T-helper 17 cell (primary cell): ENCODE data around the gene GFOD1. TPM values are rescaled to one million over a fixed set of nuclear protein-coding genes. Genes with fewer than 3 reads are reported as not detected.

Experiments used
- ATAC-seq: fragments of 150-1000 bp; cut with Tn5 transposase; 2 replicates; pipeline ENCODE4 v1.10.0; 2021; ENCODE audit warnings: mild to moderate bottlenecking, moderate library complexity
- DNase-seq, 3 donors: peaks; one replicate each; pipeline versions ENCODE4 v3.0.0 to v3.0.0-alpha.2; 2020 to 2021
- H3K9me3 ChIP-seq: one replicate; pipeline ENCODE4 v1.7.0; 2013; ENCODE audit warnings: low read length, mild to moderate bottlenecking; ENCODE audit not compliant: control insufficient read depth, poor library complexity, severe bottlenecking
- H3K27ac Mint-ChIP-seq: one replicate; pipeline ENCODE4 v1.8.0; 2022; ENCODE audit warnings: mild to moderate bottlenecking, moderate library complexity, mixed read lengths
- H3K27me3 Mint-ChIP-seq: one replicate; pipeline ENCODE4 v1.8.0; 2022; ENCODE audit warnings: mixed read lengths
- H3K36me3 Mint-ChIP-seq: one replicate; pipeline ENCODE4 v1.8.0; 2022; ENCODE audit warnings: low read depth, mixed read lengths
- H3K4me1 Mint-ChIP-seq: one replicate; pipeline ENCODE4 v1.8.0; 2022; ENCODE audit warnings: mild to moderate bottlenecking, mixed read lengths
- H3K4me3 Mint-ChIP-seq: one replicate; pipeline ENCODE4 v1.8.0; 2022; ENCODE audit warnings: mild to moderate bottlenecking, moderate library complexity, mixed read lengths
- total RNA-seq, 4 donors: library from RNA in 2 of 4; stranded (reverse) in 2 of 4; gene quantifications; one replicate each; pipeline ENCODE4 v1.2.3 and lab custom pipeline; 2022 to 2026

The GFOD1 gene
- total RNA-seq, 2 donors from 2014 or later = 1.4 to 3.1 TPM

- Mint-ChIP-seq H3K36me3 (peaks cover 2% of the 10 kb centered on the region), H3K27ac (no peak overlapping the region), H3K27me3 (peaks cover 4% of the 10 kb centered on the region), H3K4me1 (peaks cover 7% of the 10 kb centered on the region), H3K4me3 (no peak overlapping the region)
- H3K9me3 ChIP-seq = no peaks in the 10 kb centered on the region
- ATAC-seq (no peak), DNase-seq (no peak)
Observed at GRCh38 chr6:13412639-13413465, 74.5 kb downstream of the GFOD1 start.

- DNase-seq (no peak), ATAC-seq (no peak)
- Mint-ChIP-seq H3K27me3 (no peaks in the 10 kb centered on the region), H3K4me3 (no peak overlapping the region), H3K4me1 (peaks cover 7% of the 10 kb centered on the region), H3K27ac (no peak overlapping the region), H3K36me3 (peaks cover 2% of the 10 kb centered on the region)
- no peaks in the 10 kb centered on the region for H3K9me3 ChIP-seq
Observed at GRCh38 chr6:13412211-13412610, 75.2 kb downstream of the GFOD1 start.

- ATAC-seq (no peak), DNase-seq (no peak)
- H3K4me3 Mint-ChIP-seq = no peak overlapping the region
- H3K27ac Mint-ChIP-seq = no peak overlapping the region
- H3K9me3 ChIP-seq = no peaks in the 10 kb centered on the region
- H3K36me3 Mint-ChIP-seq = peaks cover 2% of the 10 kb centered on the region
- H3K27me3 Mint-ChIP-seq = no peaks in the 10 kb centered on the region
- peaks cover 7% of the 10 kb centered on the region for H3K4me1 Mint-ChIP-seq
Observed at GRCh38 chr6:13411484-13411883, 75.9 kb downstream of the GFOD1 start.

- Mint-ChIP-seq H3K4me3 (no peak overlapping the region), H3K27me3 (no peaks in the 10 kb centered on the region), H3K27ac (no peak overlapping the region), H3K4me1 (peaks cover 7% of the 10 kb centered on the region), H3K36me3 (no peaks in the 10 kb centered on the region)
- no peaks in the 10 kb centered on the region for H3K9me3 ChIP-seq
- ATAC-seq (no peak), DNase-seq (no peak)
Observed at GRCh38 chr6:13409991-13410390, 77.4 kb downstream of the GFOD1 start.

- Mint-ChIP-seq H3K27ac (no peak overlapping the region), H3K4me1 (peaks cover 7% of the 10 kb centered on the region), H3K4me3 (no peak overlapping the region), H3K27me3 (no peaks in the 10 kb centered on the region), H3K36me3 (no peaks in the 10 kb centered on the region)
- ATAC-seq (peak; percentile 23), DNase-seq (no peak)
- no peaks in the 10 kb centered on the region for H3K9me3 ChIP-seq
Observed at GRCh38 chr6:13407709-13408695, 79.4 kb downstream of the GFOD1 start.

- Mint-ChIP-seq H3K27ac (no peak overlapping the region), H3K4me3 (no peak overlapping the region), H3K27me3 (no peaks in the 10 kb centered on the region), H3K4me1 (peaks cover 7% of the 10 kb centered on the region), H3K36me3 (no peaks in the 10 kb centered on the region)
- H3K9me3 ChIP-seq = no peaks in the 10 kb centered on the region
- ATAC-seq (no peak), DNase-seq (no peak)
Observed at GRCh38 chr6:13407368-13407708, 80.1 kb downstream of the GFOD1 start.

GRCh38 chr6:13406781-13407180 is 80.6 kb downstream of the GFOD1 start:
- no peaks in the 10 kb centered on the region for H3K9me3 ChIP-seq
- H3K4me3 Mint-ChIP-seq = no peak overlapping the region
- H3K36me3 Mint-ChIP-seq = no peaks in the 10 kb centered on the region
- DNase-seq = no peak
- no peak overlapping the region for H3K27ac Mint-ChIP-seq
- ATAC-seq = no peak
- no peaks in the 10 kb centered on the region for H3K27me3 Mint-ChIP-seq
- peaks cover 7% of the 10 kb centered on the region for H3K4me1 Mint-ChIP-seq

- Mint-ChIP-seq H3K4me1 (peaks cover 7% of the 10 kb centered on the region), H3K27me3 (no peaks in the 10 kb centered on the region), H3K27ac (no peak overlapping the region), H3K4me3 (no peak overlapping the region), H3K36me3 (no peaks in the 10 kb centered on the region)
- DNase-seq = no peak
- H3K9me3 ChIP-seq = no peaks in the 10 kb centered on the region
- ATAC-seq = no peak
Observed at GRCh38 chr6:13405961-13406477, 81.4 kb downstream of the GFOD1 start.

GRCh38 chr6:13404892-13405254 is 82.5 kb downstream of the GFOD1 start:
- no peaks in the 10 kb centered on the region for H3K27me3 Mint-ChIP-seq
- no peak overlapping the region for H3K27ac Mint-ChIP-seq
- DNase-seq = no peak
- ATAC-seq = no peak
- H3K4me1 Mint-ChIP-seq = peaks cover 5% of the 10 kb centered on the region
- no peaks in the 10 kb centered on the region for H3K36me3 Mint-ChIP-seq
- H3K9me3 ChIP-seq = no peaks in the 10 kb centered on the region
- no peak overlapping the region for H3K4me3 Mint-ChIP-seq

- ATAC-seq = no peak
- no peaks in the 10 kb centered on the region for H3K9me3 ChIP-seq
- Mint-ChIP-seq H3K4me3 (no peak overlapping the region), H3K36me3 (no peaks in the 10 kb centered on the region), H3K27me3 (no peaks in the 10 kb centered on the region), H3K27ac (no peak overlapping the region), H3K4me1 (peaks cover 5% of the 10 kb centered on the region)
- no peak for DNase-seq
Observed at GRCh38 chr6:13404228-13404891, 83.0 kb downstream of the GFOD1 start.

- no peak for ATAC-seq
- H3K27me3 Mint-ChIP-seq = no peaks in the 10 kb centered on the region
Observed at GRCh38 chr6:13402711-13403110, 84.7 kb downstream of the GFOD1 start.

GRCh38 chr6:13400772-13401171 is 86.6 kb downstream of the GFOD1 start:
- no peak overlapping the region for H3K4me3 Mint-ChIP-seq
- no peaks in the 10 kb centered on the region for H3K27me3 Mint-ChIP-seq
- no peak overlapping the region for H3K27ac Mint-ChIP-seq
- DNase-seq (no peak), ATAC-seq (no peak)
- no peaks in the 10 kb centered on the region for H3K9me3 ChIP-seq
- H3K36me3 Mint-ChIP-seq = no peaks in the 10 kb centered on the region
- peaks cover 3% of the 10 kb centered on the region for H3K4me1 Mint-ChIP-seq

More at GRCh38 chr6:13402711-13403110, 84.7 kb downstream of the GFOD1 start:
- Mint-ChIP-seq H3K27ac (no peak overlapping the region), H3K4me1 (no peaks in the 10 kb centered on the region), H3K36me3 (no peaks in the 10 kb centered on the region), H3K4me3 (no peak overlapping the region)
- DNase-seq = no peak
- H3K9me3 ChIP-seq = no peaks in the 10 kb centered on the region

- H3K36me3 Mint-ChIP-seq = no peaks in the 10 kb centered on the region
- no peaks in the 10 kb centered on the region for H3K27me3 Mint-ChIP-seq
- H3K4me1 Mint-ChIP-seq = peaks cover 3% of the 10 kb centered on the region
- no peak for ATAC-seq
- no peaks in the 10 kb centered on the region for H3K9me3 ChIP-seq
- H3K4me3 Mint-ChIP-seq = no peak overlapping the region
- no peak for DNase-seq
- no peak overlapping the region for H3K27ac Mint-ChIP-seq
Observed at GRCh38 chr6:13398421-13398994, 88.9 kb downstream of the GFOD1 start.
